Stomach (tissue), 9 donors: ENCODE data around the gene MCC. TPM values are rescaled to one million over a fixed set of nuclear protein-coding genes. Genes with fewer than 3 reads are reported as not detected.

ENCODE experiments used
- DNase-seq, 2 donors: peaks; one replicate each; pipeline versions ENCODE4 v3.0.0 to v3.0.0-alpha.2; 2013 to 2019
- H3K27ac ChIP-seq, 5 donors: fragments of 200-600 bp in 4 of 5; sonication (generic) in 4 of 5; one replicate each; pipeline ENCODE4 v1.5.1; 2013 to 2019; ENCODE audit warnings: mild to moderate bottlenecking in 1 of 5, moderate library complexity in 1 of 5
- H3K27me3 ChIP-seq, 3 donors: fragments of 200-600 bp; sonication (generic); one replicate each; pipeline ENCODE4 v1.5.1; 2017 to 2019; ENCODE audit warnings: mixed run types in 1 of 3
- H3K36me3 ChIP-seq, 4 donors: fragments of 200-600 bp; sonication (generic); 1 replicate in 3 of 4; 2 replicates in 1 of 4; pipeline ENCODE4 v1.5.1; 2016 to 2019
- H3K4me1 ChIP-seq, 4 donors: fragments of 200-600 bp; sonication (generic); one replicate each; pipeline ENCODE4 v1.5.1; 2016 to 2019
- H3K4me3 ChIP-seq, 4 donors: fragments of 200-600 bp; sonication (generic) in 3 of 4; one replicate each; pipeline ENCODE4 v1.5.1; 2016 to 2019; ENCODE audit warnings: mild to moderate bottlenecking in 1 of 4
- H3K9me3 ChIP-seq, 4 donors: fragments of 200-600 bp; sonication (generic); one replicate each; pipeline ENCODE4 v1.5.1; 2016 to 2019
- EP300 ChIP-seq: sonication (generic); formaldehyde crosslinking; IDR thresholded peaks from one replicate; pipeline ENCODE4 v1.6.1; 2017; ENCODE audit warnings: antibody characterized with exemption
- POLR2A ChIP-seq, 4 donors: fragments of 450-650 bp; IDR thresholded peaks; one replicate each; pipeline ENCODE4 v1.6.1; 2016; ENCODE audit warnings: antibody characterized with exemption in 4 of 4, control low read depth in 2 of 4, mild to moderate bottlenecking in 1 of 4, moderate library complexity in 1 of 4
- POLR2AphosphoS5 ChIP-seq, 3 donors: sonication (generic); formaldehyde crosslinking; IDR thresholded peaks; one replicate each; pipeline ENCODE4 v1.6.1; 2016; ENCODE audit warnings: antibody characterized with exemption in 3 of 3
- WGBS, 5 donors: extraction: QIAGEN DNeasy Blood & Tissue Kit in 3 of 5; methylation state at CpG; one replicate each; pipeline versions ENCODE4 v1.1.5 to v1.1.7; 2013 to 2018; 5-methylcytosine and 5-hydroxymethylcytosine counted together
- intact Hi-C: fragments of 100-400 bp; cut with DNase I; formaldehyde crosslinking; loops from one replicate; pipeline ENCODE4 v1.15.1; 2023; ENCODE audit warnings: low total_unique reads
- polyA plus RNA-seq, 3 donors: library from polyadenylated mRNA; stranded (reverse); fragments of 200-250 nt; gene quantifications; one replicate each; pipeline ENCODE4 v1.2.3, GENCODE V29; 2013
- total RNA-seq, 5 donors: library from RNA; depleted of rRNA; stranded (reverse); fragments of >200 nt; gene quantifications; one replicate each; pipeline versions ENCODE4 v1.1.0 to v1.2.3, GENCODE V29; 2014 to 2016
- TF ChIP-seq, protein P1 (sequence below), 7 experiments: fragments of 450-650 bp in 4 of 7; fragments of 200-600 bp in 3 of 7; sonication (generic) in 3 of 7; IDR thresholded peaks; one replicate each; pipeline ENCODE4 v1.5.1; 2016 to 2019; ENCODE audit warnings: antibody characterized with exemption in 7 of 7, control low read depth in 2 of 7, mild to moderate bottlenecking in 1 of 7
- donor health status: healthy with polysubstance abuse.
- donor health status: Bipolar disorder and iron deficiency.
- donor health status: healthy.

Gene MCC
- total and polyA plus RNA-seq, 8 donors, result 3.8 to 35.1 (median 8.9) TPM

DNA sequence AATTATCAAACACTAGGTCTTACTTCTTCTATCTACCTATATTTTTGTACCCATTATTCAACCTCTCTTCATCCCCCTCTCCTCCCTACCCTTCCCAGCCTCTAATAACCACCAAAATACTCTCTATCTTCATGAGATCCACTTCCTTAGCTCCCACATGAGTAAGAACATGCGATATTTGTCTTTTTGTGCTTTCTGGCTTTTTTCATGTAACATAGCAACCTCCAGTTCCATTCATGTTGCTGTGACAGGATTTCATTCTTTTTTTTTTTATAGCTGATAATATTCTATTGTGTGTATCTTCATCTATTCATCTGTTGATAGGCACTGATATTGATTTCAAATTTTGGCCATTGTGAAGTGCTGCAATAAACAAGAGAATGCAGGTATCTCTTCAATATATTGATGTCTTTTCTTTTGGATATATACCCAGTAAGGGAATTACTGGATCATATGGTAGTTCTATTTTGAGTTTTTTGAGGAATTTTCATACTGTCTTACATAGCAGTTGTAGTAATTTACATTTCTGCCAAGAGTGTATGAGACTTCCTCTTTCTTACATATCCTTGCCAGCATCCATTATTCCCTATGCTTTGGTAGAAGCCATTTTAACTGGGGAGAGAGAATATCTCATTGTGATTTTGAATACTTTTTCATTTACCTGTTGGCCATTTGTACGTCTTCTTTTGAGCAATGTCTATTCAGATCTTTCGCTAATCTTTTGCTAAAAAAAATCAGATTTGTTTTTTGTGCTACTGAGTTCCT, 354.9 kb downstream of the MCC start:
- H3K9me3 ChIP-seq, result no peaks in the 10 kb centered on the region
- intact Hi-C loops, result no loop called here

DNA sequence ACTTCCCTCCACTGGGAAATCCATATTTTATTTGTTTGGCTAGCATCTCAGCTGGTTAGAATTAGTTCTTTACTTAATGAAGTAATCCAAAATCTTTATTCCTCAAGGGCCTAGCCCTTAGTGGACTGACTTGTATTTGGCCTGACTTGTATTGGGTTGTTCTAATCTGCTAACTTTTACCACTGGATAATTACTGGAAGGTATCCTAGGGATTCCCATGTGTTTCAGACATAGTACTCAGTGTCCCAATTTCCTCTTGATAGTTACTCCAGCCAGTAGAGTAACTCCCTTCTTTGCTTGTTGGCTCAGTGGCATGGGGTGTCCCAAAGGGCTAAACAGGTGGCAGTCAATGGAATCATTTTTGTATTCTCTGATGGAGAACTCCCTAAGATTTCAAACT, 355.7 kb downstream of the MCC start:
- H3K4me1 ChIP-seq, result no peaks in the 10 kb centered on the region
- intact Hi-C loops, result no loop called here
- no peaks in the 10 kb centered on the region for H3K9me3 ChIP-seq
- DNase-seq, result no peak
- TF ChIP-seq EP300 (no peak), POLR2AphosphoS5 (IDR thresholded peaks at IDR 0.05) (no peak), POLR2A (IDR thresholded peaks at IDR 0.05) (no peak)
- no peak overlapping the region for H3K27ac ChIP-seq
- H3K4me3 ChIP-seq, result no peak overlapping the region
- no peaks in the 10 kb centered on the region for H3K36me3 ChIP-seq
- H3K27me3 ChIP-seq, result no peaks in the 10 kb centered on the region

More for the DNA sequence above, 354.9 kb downstream of the MCC start:
- no peaks in the 10 kb centered on the region for H3K27me3 ChIP-seq
- H3K4me3 ChIP-seq, result no peak overlapping the region
- H3K27ac ChIP-seq, result no peak overlapping the region
- H3K4me1 ChIP-seq, result no peaks in the 10 kb centered on the region
- TF ChIP-seq POLR2AphosphoS5 (IDR thresholded peaks at IDR 0.05), result no peak
- no peak for TF ChIP-seq POLR2A (IDR thresholded peaks at IDR 0.05)
- TF ChIP-seq, protein P1, sequence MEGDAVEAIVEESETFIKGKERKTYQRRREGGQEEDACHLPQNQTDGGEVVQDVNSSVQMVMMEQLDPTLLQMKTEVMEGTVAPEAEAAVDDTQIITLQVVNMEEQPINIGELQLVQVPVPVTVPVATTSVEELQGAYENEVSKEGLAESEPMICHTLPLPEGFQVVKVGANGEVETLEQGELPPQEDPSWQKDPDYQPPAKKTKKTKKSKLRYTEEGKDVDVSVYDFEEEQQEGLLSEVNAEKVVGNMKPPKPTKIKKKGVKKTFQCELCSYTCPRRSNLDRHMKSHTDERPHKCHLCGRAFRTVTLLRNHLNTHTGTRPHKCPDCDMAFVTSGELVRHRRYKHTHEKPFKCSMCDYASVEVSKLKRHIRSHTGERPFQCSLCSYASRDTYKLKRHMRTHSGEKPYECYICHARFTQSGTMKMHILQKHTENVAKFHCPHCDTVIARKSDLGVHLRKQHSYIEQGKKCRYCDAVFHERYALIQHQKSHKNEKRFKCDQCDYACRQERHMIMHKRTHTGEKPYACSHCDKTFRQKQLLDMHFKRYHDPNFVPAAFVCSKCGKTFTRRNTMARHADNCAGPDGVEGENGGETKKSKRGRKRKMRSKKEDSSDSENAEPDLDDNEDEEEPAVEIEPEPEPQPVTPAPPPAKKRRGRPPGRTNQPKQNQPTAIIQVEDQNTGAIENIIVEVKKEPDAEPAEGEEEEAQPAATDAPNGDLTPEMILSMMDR (IDR thresholded peaks at IDR 0.05), result no peak
- TF ChIP-seq EP300, result no peak
- H3K36me3 ChIP-seq, result no peaks in the 10 kb centered on the region
- no peak for DNase-seq
- 86 to 91% (median 90%) methylated on average over 3 of the region's 3 CpGs for WGBS, 5 donors

DNA sequence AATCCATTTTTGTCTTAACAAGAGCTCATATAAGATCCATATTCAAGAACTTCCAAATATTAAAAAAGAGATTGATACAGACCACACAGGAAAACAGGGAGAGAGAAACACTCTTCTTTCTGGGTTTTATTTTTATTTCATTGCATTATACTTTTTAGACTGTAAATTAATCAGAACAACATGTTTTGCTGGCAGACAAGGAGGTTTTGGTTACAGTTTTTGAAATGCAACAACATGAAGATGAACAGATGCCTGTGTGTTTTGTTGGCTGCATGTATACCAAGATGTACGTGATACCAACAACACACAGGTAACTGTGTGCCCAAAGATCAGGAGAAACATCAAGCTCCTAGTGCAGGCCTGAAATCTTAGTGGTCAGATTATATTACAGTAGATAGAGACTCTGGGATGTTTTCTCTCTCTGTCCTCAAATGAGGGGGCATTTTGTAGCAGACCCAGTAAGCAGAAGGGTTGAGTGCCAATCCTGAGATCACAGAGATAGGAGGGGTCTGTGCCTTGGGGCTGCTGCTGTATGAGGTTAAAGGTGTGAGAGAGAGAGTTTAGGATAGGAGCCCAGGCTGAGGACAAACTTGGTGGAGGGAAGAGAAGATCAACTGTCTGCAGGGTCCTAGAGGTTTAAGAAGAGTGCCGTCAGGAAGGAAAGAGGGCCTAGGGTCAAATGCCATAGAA, 359.5 kb downstream of the MCC start:
- no peak for DNase-seq
- Histone ChIP-seq H3K27me3 (no peaks in the 10 kb centered on the region), H3K4me3 (no peak overlapping the region), H3K9me3 (no peaks in the 10 kb centered on the region), H3K4me1 (peaks cover 0 to 17% (median 4%) of the 10 kb centered on the region in 4 donors), H3K36me3 (no peaks in the 10 kb centered on the region), H3K27ac (no peak overlapping the region)
- TF ChIP-seq, protein P1 (IDR thresholded peaks at IDR 0.05), result no peak
- TF ChIP-seq POLR2A (IDR thresholded peaks at IDR 0.05), result no peak
- no peak for TF ChIP-seq POLR2AphosphoS5 (IDR thresholded peaks at IDR 0.05)
- TF ChIP-seq EP300, result no peak
- WGBS, 5 donors, result 41 to 66% (median 47%) methylated on average over 2 of the region's 2 CpGs
- intact Hi-C loops, result no loop called here

DNA sequence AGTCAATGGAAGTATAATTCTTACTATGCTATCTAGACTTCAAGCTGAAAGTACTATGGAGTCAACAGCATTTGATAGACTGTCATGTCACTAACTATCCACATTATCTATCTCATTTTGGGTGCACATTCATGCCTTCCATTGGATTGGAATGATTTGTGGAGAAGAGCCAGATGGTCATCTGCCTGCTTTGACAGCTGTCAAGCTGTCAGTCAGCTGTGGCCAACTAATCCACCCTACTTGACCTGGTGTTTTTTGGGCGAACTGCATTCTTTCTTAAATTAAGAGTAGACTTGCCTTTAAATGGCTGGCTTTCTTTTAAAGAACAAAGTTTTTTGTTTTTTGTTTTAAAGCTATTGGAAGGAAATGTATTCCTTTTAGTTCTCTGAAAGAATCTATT, 360.2 kb downstream of the MCC start:
- Histone ChIP-seq H3K36me3 (no peaks in the 10 kb centered on the region), H3K9me3 (no peaks in the 10 kb centered on the region), H3K27me3 (no peaks in the 10 kb centered on the region), H3K4me1 (peaks cover 0 to 21% (median 4%) of the 10 kb centered on the region in 4 donors), H3K4me3 (no peak overlapping the region), H3K27ac (no peak overlapping the region)
- 90 to 96% (median 95%) methylated on average over 1 of the region's 1 CpG for WGBS, 5 donors
- TF ChIP-seq, protein P1 (IDR thresholded peaks at IDR 0.05), result no peak
- TF ChIP-seq POLR2A (IDR thresholded peaks at IDR 0.05), result no peak
- TF ChIP-seq EP300, result no peak
- TF ChIP-seq POLR2AphosphoS5 (IDR thresholded peaks at IDR 0.05), result no peak
- intact Hi-C loops, result no loop called here
- no peak for DNase-seq
